ENCODE measurements around the gene CDC42BPB.

GRCh38 chr14:103102689-103103260 is 45.4 kb upstream of the CDC42BPB start:
- TF ChIP-seq ATF2 (CRISPR knock-in tag; IDR thresholded peaks at IDR 0.05; ENCODE audit: borderline replicate concordance, low read depth) (no peak), CTCF (IDR thresholded peaks at IDR 0.05) (no peak), AR (CRISPR knock-in tag; IDR thresholded peaks at IDR 0.05) (no peak)

Measured in WTC11 (cell line).